BLaER1 treated with 17β-estradiol and CSF1 and Interleukin-3, amounts not matched to agents 10 nM and 100 nM (cell line): ENCODE measurements around the gene NPW.

ENCODE experiments used
- H3K27ac ChIP-seq, 11 experiments: shearing (Covaris generic); formaldehyde crosslinking; 2 replicates each; pipeline ENCODE4 v1.8.1; 2022
- H3K27me3 ChIP-seq, 11 experiments: shearing (Covaris generic); formaldehyde crosslinking; 2 replicates each; pipeline ENCODE4 v1.8.1; 2022
- H3K36me3 ChIP-seq, 11 experiments: shearing (Covaris generic); formaldehyde crosslinking; 2 replicates each; pipeline ENCODE4 v1.8.1; 2022
- H3K4me1 ChIP-seq, 10 experiments: shearing (Covaris generic); formaldehyde crosslinking; 2 replicates each; pipeline ENCODE4 v1.8.1; 2022
- H3K4me2 ChIP-seq, 11 experiments: shearing (Covaris generic); formaldehyde crosslinking; 2 replicates each; pipeline ENCODE4 v1.8.1; 2022
- H3K4me3 ChIP-seq, 10 experiments: shearing (Covaris generic); formaldehyde crosslinking; 2 replicates each; pipeline ENCODE4 v1.8.1; 2022
- H3K9ac ChIP-seq, 11 experiments: shearing (Covaris generic); formaldehyde crosslinking; 2 replicates each; pipeline ENCODE4 v1.8.1; 2022
- H3K9me3 ChIP-seq, 11 experiments: shearing (Covaris generic); formaldehyde crosslinking; replicated peaks in 1 of 11; 2 replicates each; pipeline ENCODE4 v1.8.1; 2022
- H4K20me1 ChIP-seq, 11 experiments: shearing (Covaris generic); formaldehyde crosslinking; 2 replicates each; pipeline ENCODE4 v1.8.1; 2022
- Cebpa-rat ChIP-seq, 11 experiments: shearing (Covaris generic); IDR thresholded peaks; 2 replicates each; pipeline ENCODE4 v1.8.1; 2022

The NPW gene

DNA sequence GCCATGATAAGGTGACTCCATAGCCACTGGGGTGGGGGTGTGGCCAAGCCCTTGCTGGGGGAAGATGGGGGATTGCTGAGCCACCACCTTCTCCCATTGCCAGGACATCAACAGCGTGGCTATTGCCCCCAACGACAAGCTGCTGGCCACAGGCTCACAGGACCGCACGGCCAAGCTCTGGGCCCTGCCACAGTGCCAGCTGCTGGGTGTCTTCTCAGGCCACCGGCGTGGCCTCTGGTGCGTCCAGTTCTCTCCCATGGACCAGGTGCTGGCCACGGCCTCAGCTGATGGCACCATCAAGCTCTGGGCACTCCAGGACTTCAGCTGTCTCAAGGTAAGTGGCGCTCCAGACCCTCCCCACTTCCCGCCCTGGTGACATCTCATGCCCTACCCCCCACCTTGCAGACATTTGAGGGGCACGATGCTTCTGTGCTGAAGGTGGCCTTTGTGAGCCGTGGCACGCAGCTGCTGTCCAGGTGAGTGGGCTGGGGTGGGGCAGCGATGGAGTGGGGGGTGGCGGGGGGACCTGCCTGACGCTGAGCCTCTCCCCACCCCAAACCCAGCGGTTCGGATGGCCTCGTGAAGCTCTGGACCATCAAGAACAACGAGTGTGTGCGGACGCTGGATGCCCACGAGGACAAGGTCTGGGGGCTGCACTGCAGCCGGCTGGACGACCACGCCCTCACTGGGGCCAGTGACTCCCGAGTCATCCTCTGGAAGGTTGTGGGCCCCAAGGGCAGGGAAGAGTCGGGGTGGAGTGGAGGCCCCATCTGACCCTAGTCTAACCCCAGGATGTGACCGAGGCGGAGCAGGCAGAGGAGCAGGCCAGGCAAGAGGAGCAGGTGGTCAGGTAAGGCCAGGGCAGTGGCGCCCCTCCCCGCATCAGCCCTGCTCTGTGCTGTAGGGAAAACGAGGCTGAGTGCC is 42.4 kb upstream of the NPW start:
- Histone ChIP-seq H3K27me3 (peaks cover 43 to 49% (median 47%) of the 10 kb centered on the region in 11 experiments), H3K4me1 (peaks cover 11 to 28% (median 16%) of the 10 kb centered on the region in 10 experiments), H3K4me3 (no peak overlapping the region), H3K4me2 (no peak overlapping the region), H4K20me1 (peaks cover 0 to 100% (median 85%) of the 10 kb centered on the region in 11 experiments; a peak in 19 of 22 replicates), H3K27ac (no peak overlapping the region), H3K9me3 (no peaks in the 10 kb centered on the region), H3K9ac (no peak overlapping the region), H3K36me3 (peaks cover 54 to 65% (median 57%) of the 10 kb centered on the region in 11 experiments)
- TF ChIP-seq Cebpa-rat (IDR thresholded peaks at IDR 0.05): no peak

DNA sequence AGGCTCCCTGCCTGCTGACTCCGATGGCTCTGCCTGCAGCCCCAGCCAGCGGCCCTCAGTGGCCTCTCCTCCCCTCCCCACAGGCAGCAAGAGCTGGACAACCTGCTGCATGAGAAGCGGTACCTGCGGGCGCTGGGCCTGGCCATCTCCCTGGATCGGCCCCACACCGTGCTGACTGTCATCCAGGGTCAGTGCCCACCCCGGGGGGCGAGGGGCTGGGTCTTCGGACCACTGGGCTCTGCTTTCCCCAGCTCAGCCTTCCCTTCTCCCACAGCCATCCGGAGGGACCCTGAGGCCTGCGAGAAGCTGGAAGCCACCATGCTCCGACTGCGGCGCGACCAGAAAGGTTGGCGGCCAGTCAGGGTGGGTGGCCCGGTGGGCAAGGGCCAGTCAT is 41.7 kb upstream of the NPW start:
- Histone ChIP-seq H3K9ac (no peak overlapping the region), H4K20me1 (peaks cover 0 to 100% (median 91%) of the 10 kb centered on the region in 11 experiments; a peak in 19 of 22 replicates), H3K9me3 (no peaks in the 10 kb centered on the region), H3K4me1 (peaks cover 6 to 24% (median 11%) of the 10 kb centered on the region in 10 experiments), H3K27ac (no peak overlapping the region), H3K36me3 (peaks cover 54 to 65% (median 57%) of the 10 kb centered on the region in 11 experiments), H3K4me2 (no peak overlapping the region), H3K4me3 (no peak overlapping the region), H3K27me3 (peaks cover 49 to 55% (median 54%) of the 10 kb centered on the region in 11 experiments)
- TF ChIP-seq Cebpa-rat (IDR thresholded peaks at IDR 0.05): no peak

DNA sequence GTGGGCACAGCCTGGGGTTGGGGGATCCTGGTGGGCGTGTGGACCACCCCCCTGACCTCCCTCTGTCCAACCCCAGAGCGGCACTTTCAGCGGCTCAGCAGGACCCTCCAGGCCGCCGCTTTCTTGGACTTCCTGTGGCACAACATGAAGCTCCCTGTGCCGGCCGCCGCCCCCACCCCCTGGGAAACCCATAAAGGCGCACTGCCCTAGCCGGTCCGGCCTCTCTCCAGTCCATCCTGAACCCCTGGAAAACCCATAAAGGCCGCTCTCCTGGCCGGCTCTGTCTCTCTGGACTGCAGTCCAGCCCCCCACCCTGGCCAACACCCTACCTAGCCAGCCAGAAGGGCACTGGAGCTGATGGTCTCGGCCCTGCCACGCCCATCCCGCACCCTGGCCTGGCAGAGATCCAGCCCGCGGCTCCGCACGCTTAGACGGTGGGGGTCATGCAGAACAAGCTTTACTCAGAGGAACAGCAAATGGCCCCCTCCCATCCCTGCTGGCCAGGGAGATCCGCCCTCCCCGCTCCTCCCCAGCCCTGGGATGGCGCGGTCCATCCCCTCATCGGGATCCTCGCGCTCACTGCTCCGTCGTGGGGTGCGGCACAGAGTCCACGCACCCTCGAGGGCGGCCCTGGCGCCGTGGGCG is 41.0 kb upstream of the NPW start:
- H3K9me3 ChIP-seq: no peaks in the 10 kb centered on the region

DNA sequence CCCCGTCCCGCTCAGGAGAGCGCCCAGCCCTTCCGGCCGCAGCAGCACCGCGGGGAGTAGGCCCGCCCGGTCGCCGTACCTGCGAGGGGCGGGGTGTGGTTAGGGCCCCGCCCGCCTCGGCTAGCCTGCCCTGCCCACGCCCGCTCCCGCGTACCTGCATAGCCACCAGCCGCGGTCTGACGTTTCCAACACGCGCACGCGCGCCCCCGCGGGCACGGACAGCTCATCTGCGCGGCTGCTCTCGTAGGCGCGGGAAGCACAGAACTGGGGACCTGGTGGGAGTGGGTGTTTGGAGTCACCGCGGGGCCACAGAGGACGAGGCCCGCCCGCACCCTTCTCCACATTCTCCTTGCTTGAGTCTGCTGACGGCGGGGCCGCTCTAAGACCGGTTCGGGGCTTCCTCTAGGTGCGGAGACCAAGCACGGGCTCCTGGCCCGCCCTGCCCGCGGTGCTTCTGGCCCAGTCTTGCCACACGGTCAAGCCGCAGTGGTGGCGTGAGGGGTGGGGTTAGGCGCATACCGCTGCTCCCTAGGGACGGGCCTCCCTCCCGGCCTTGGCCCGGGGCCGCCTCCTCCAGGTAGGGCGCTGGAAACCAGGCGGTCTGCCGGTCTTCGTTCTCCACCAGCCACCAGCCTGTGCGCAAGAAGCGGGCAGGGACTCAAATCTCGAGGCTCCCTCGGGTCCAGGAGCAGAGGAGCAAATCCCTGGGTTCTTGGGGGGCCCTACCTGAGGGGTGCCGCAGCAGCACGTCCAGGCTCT is 40.1 kb upstream of the NPW start:
- no peak for TF ChIP-seq Cebpa-rat (IDR thresholded peaks at IDR 0.05)
- H3K4me3 ChIP-seq: no peak overlapping the region
- no peaks in the 10 kb centered on the region for H3K9me3 ChIP-seq
- H3K27me3 ChIP-seq: peaks cover 60 to 71% (median 68%) of the 10 kb centered on the region in 11 experiments
- peaks cover 0 to 92% (median 78%) of the 10 kb centered on the region in 11 experiments; a peak in 19 of 22 replicates for H4K20me1 ChIP-seq
- no peak overlapping the region for H3K27ac ChIP-seq
- peak overlapping the region in 4 of 11 experiments; percentile 5 to 22 (median 14); a peak in 3 of 22 replicates for H3K4me2 ChIP-seq
- peaks cover 50 to 54% (median 52%) of the 10 kb centered on the region in 11 experiments for H3K36me3 ChIP-seq
- no peak overlapping the region for H3K9ac ChIP-seq
- peaks cover 0 to 23% (median 11%) of the 10 kb centered on the region in 10 experiments; a peak in 13 of 20 replicates for H3K4me1 ChIP-seq

More for the DNA sequence above, 41.0 kb upstream of the NPW start:
- peaks cover 1 to 24% (median 10%) of the 10 kb centered on the region in 10 experiments; a peak in 19 of 20 replicates for H3K4me1 ChIP-seq
- no peak for TF ChIP-seq Cebpa-rat (IDR thresholded peaks at IDR 0.05)
- H3K9ac ChIP-seq: no peak overlapping the region
- H3K36me3 ChIP-seq: peaks cover 54 to 63% (median 57%) of the 10 kb centered on the region in 11 experiments
- H3K4me2 ChIP-seq: no peak overlapping the region
- H4K20me1 ChIP-seq: peaks cover 0 to 100% (median 87%) of the 10 kb centered on the region in 11 experiments; a peak in 19 of 22 replicates
- H3K27me3 ChIP-seq: peaks cover 57 to 62% (median 61%) of the 10 kb centered on the region in 11 experiments
- no peak overlapping the region for H3K4me3 ChIP-seq
- no peak overlapping the region for H3K27ac ChIP-seq

GRCh38 chr16:1980030-1980769 is 39.4 kb upstream of the NPW start:
- peaks cover 0 to 88% (median 75%) of the 10 kb centered on the region in 11 experiments; a peak in 19 of 22 replicates for H4K20me1 ChIP-seq
- no peaks in the 10 kb centered on the region for H3K9me3 ChIP-seq
- H3K4me1 ChIP-seq: peaks cover 6 to 31% (median 17%) of the 10 kb centered on the region in 10 experiments
- H3K9ac ChIP-seq: no peak overlapping the region
- H3K36me3 ChIP-seq: peaks cover 42 to 48% (median 44%) of the 10 kb centered on the region in 11 experiments
- peaks cover 60 to 75% (median 68%) of the 10 kb centered on the region in 11 experiments for H3K27me3 ChIP-seq
- TF ChIP-seq Cebpa-rat (IDR thresholded peaks at IDR 0.05): no peak
- peak overlapping the region in 3 of 11 experiments; percentile 7 to 22 (median 21); a peak in 3 of 22 replicates for H3K4me2 ChIP-seq
- no peak overlapping the region for H3K27ac ChIP-seq
- no peak overlapping the region for H3K4me3 ChIP-seq

DNA sequence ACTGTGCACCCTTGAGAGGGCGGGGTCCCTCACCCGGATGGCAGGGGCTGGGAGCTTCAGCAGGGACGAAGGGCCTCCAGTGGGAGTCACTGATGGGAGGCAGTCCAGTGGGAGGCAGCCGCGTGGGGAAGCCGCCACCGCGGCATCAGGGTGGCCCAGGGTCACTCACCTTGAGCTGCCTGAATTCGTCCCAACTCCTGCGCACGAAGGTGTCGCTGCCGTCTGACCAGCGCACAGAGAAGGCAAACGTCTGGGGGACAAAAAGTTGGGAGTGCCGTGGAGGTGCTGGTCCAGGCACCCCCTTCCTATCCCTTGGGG is 38.9 kb upstream of the NPW start:
- Histone ChIP-seq H3K9me3 (no peaks in the 10 kb centered on the region), H3K36me3 (peaks cover 41 to 48% (median 43%) of the 10 kb centered on the region in 11 experiments), H3K9ac (no peak overlapping the region), H4K20me1 (peaks cover 0 to 88% (median 73%) of the 10 kb centered on the region in 11 experiments; a peak in 19 of 22 replicates), H3K4me3 (no peak overlapping the region), H3K4me1 (peaks cover 12 to 36% (median 23%) of the 10 kb centered on the region in 10 experiments), H3K27me3 (peaks cover 60 to 75% (median 68%) of the 10 kb centered on the region in 11 experiments), H3K27ac (no peak overlapping the region), H3K4me2 (no peak overlapping the region)
- TF ChIP-seq Cebpa-rat (IDR thresholded peaks at IDR 0.05): no peak

DNA sequence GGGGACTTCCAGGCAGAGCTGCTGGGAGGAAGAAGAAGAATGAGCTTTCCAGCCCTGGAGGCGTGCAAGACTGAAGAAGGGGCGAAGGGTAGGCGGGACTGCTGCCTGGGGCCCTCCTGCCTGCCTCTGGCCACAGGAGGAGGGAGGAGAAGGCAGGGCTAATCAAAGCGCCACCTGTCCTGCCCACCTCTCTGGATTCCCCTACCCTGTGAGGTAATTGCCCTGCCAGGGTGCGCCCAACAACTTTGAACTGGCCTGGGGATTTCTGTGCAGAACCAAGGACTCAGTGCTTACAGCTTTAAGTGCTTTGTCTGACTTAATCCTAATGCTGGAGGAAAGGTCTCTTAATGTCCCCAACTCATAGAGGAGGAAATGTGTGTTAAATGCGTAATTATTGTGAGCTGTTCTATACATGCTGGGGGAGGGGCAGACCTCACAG is 38.2 kb upstream of the NPW start, which contains the start of gene NOXO1:
Gene NOXO1, minus strand, starts transcription at position 72 of the 439 bp plus-strand sequence. CDS start 290 bp downstream, outside the sequence.
- Histone ChIP-seq H3K27me3 (peaks cover 60 to 75% (median 68%) of the 10 kb centered on the region in 11 experiments), H3K27ac (no peak within 1 kb of the TSS), H4K20me1 (peaks cover 0 to 88% (median 72%) of the 10 kb centered on the region in 11 experiments; a peak in 19 of 22 replicates), H3K9me3 (no peaks in the 10 kb centered on the region), H3K4me2 (peak within 1 kb of the TSS in 1 of 11 experiments; percentile 7; a peak in 1 of 22 replicates), H3K4me3 (no peak within 1 kb of the TSS), H3K36me3 (peaks cover 41 to 48% (median 43%) of the 10 kb centered on the region in 11 experiments), H3K4me1 (peaks cover 18 to 43% (median 27%) of the 10 kb centered on the region in 10 experiments), H3K9ac (no peak within 1 kb of the TSS)
- no peak for TF ChIP-seq Cebpa-rat (IDR thresholded peaks at IDR 0.05)
